NCI-H345 treated with DMSO at 0.1 percent for 48 hours (cell line): ENCODE data around the gene COL25A1.
"Not testable (repeated sequence)": the region's sequence is repeated elsewhere in the genome, so short reads cannot be mapped to it uniquely, and the experiment has no call there.

Source experiments
- DNase-seq: peaks from one replicate; lab custom pipeline; 2025; ENCODE audit not compliant: unreplicated experiment; lab: John Stamatoyannopoulos, UW

COL25A1 gene

DNA sequence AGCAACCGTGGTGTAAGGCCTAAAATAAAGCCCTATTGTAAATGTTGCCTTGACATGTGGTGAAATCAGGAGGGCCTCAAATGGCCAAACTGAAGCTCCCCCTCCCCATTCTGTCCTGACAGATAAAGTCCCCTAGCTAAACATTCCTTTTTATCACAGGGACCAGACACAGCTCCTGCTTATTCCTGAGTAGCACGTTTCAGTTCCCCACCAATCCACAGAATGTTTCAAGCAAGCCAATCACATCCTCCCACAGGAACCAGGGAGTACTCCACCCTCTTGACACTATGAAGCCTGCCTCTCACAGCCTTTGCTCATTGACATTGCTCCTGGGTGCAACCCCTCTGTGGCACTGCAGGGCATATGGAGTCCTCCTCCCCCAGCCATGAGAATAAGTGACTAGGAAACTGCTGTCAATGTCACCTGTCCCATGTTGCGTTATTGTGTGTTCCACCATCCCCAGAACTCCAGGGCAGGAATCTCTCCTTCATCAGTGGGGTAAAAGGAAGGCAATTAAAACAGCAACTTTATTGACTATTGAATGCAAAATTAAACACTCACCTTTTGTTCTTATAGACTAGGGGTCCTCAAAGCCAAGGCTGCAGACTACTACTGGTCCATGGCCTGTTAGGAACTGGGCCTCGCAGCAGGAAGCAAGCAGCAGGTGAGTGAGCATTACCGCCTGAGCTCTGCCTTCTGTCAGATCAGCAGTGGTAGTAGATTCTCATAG is 128.1 kb downstream of the COL25A1 start:
- no peak for DNase-seq

DNA sequence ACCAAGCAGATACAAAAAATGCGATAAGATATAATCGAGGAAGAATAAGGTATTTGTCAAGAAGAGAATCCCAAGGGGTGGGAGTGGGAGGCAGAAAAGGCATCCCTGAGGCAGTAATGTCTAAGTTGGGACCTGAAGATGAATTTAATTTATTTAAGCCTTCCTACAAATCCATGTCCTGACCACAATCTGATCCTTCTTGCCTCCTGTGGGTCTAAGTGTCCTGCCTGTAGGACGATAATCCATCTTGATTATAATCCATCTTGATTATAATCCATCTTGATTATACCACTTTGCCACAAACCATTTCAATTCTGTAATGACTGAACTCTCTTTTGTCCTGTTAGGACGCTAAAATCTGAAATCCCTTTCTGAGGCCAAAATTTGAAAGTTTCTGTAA is 130.2 kb downstream of the COL25A1 start:
- no peak for DNase-seq

DNA sequence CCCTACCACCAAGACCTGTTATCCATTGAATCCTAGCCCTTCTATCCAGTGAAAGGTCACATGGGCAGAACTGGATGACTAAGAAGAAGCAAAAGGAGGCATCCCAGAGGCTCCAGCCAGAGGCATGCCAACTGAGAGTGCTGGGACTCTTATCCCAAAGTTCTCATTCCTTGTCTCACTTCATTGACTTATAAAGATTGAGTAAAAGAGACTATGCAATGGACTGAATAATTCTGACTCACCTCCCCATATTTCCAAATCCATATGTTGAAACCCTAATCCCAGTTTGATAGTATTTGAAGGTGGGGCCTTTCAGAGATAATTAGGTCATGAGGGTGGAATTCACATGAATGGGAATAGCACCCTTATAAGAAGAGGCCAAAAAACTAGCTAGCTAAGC is 131.4 kb downstream of the COL25A1 start:
- DNase-seq = no peak

DNA sequence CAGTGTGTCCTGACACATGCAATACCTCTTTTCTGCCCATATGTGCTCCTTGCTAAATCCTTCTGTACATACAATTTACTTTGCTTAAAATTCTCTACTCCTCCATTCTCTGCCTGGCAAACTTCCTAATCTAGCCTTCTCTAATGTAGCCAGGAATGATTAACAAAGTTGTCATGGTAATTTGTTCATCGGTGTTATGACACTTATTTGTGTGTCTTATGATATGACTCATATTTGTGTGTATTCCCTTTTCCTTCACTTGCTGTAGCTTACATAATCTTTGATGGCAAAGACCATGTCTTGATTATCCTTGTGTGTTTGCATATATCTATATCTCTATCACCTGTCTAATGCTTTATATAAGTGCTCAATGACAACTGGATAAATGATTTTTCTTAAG is 133.3 kb downstream of the COL25A1 start:
- DNase-seq = no peak

DNA sequence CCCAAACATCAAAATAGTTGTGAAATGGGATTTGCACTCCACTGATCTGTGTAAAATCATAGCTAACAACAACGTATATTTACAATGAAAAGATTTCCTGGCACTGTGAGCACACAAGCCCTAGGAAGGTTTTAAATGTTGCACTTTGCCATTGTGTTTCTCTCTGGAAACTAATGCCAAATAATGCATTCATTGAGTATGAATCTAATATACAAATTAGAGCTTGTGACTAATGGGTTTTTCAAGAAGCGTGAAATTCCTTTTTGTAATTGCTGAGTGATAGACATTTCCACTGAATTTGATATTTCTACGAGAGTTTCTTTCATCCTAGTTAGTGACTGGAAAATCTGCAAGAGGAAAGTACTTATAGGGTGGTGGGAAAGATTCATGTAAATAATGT is 135.9 kb downstream of the COL25A1 start:
- no peak for DNase-seq

DNA sequence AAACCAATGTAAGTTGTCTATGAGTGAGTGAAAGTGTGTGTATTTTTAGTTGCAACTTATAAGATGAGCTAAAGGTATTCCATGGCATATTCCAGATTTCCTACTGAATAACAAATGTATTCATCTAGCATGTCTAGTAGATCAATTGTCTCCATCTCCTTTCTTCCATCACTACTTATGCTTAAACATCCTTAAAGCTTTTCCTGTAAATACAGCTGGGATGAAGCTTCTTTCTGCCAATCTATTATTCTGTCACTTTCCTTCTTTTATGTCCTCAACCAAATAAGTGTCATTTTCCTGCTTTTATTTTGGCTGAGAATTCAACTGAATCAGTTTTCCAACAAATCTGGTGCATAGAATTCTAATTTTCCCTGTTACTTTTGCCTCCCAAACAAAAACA is 136.3 kb downstream of the COL25A1 start:
- DNase-seq = no peak

DNA sequence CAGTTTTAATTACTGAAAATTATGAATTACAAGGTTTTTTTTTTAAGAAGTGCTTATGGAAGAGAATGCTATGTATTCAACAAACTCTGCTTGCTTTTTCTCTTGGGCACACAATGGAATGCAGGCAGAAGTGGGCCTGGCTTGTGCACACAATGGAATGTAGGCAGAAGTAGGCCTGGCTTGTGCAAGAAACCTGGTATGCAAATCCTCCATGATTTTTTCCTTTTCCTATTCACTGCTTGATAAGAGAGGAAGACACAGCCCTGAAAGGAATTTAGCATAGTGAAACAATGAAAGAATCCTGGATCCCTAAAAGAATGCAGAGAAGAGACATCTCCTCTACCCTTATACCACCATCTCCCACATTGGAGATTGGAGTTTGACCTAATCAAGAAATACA is 138.4 kb downstream of the COL25A1 start:
- DNase-seq = no peak

DNA sequence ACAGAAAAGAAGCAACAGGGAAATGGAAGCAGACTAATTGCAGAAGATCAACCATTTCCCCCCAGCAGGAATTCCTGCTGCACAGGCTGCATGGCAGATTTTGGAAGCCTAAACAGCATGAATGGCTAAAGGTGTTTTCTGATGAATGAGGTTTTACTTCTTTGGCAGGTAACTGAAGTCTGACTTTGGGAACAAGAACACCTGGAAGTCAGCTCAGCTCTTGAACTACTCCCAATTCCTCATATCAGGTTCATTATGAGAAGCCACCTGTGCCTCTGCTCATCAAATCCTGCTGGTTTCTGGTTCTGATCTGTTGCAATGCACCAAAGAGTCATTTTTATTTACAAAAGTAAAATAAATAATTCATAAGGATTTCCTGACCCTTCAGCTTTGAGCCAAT is 139.0 kb downstream of the COL25A1 start:
- DNase-seq = no peak

DNA sequence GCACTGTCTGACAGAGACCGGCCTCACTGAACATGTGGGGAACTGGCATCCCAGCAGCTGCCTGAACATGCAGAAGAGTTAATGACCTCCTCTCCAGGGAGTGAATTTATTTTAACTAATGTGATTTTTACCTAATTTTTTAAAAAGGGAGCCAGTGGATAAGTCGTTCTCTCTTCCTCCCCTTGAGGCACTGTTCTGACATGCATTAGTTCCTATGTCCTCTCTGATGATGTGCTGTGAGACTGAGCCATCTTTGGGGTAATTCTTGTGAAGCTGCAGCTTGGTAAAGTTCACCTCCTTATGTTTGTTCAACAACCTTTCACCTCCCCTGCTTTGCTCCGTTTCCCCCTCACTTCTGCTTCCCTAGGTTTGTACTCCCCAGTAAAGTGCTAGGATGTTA is 139.7 kb downstream of the COL25A1 start:
- DNase-seq = no peak

DNA sequence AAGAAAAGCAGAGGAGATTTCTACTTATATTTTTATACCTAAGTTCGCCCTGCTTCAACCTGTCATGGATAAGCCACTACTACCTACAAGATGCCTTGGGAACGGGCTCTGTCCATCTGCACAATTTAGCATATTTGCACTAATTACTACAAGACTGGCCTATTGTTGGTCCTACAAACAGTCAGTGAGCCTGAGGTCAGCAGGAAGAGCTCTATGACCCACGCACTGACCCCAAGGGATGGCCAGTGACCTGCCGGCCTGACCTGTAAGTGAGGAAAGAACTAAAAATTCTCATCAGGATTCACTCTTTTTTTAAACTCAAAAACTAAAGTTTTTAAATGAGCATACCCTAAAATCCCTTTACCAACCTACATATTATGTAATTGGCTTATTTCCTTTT is 142.0 kb downstream of the COL25A1 start:
- DNase-seq = no peak

DNA sequence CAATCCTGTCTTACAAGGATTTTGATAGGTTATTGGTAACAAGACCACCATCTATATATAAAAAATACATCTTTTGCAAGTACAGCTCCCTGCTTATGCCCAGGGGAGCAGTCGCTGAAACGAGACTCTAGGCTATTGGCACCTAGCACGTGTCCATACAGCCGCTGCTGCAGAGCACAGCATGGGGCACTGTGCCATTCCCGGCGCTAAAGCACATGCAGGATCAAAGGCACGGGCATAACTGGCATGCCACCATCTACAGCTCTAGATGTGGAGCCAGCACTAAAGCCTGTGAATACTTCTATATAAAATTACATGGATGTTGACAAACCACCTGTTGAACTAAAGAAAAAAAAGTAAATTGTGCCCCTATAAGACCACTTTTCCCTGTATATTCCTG is 144.8 kb downstream of the COL25A1 start:
- no peak for DNase-seq

DNA sequence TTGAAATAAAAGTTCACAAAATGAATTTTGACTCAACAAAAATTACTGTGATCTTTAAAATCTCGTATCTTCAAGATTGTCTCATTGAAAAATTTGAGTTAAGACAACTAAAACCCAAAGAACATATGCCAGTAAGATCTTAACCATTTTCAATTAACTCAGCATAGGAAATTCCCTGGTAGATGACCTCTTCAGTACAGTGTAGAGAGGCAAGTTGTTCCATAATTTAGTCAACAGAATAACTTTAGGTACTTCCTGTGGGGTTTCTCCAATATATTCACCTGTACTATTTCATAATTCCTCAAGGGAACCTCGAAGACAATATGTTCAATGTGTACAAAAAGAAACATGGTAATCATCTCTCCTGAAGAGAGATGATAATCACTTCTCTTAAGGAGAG is 145.3 kb downstream of the COL25A1 start:
- DNase-seq = no peak

DNA sequence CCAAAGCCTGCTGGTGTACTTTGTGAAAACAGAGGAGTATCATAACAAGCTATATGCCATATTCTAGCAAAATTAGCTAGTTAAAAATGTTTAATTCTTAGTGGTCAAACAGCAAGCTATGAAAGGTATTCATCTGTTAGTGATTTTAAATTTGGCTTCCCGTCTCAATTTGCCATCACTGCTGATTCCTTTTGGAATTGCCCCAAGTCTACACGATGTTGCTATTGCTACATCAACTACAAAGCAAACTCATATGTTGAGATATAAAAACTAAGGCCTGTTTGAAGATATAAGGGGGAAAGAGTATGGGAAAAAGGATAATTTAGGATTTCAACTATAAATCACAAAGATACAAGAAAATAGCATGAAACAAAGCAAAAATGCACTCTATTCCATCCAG is 146.1 kb downstream of the COL25A1 start:
- no peak for DNase-seq

DNA sequence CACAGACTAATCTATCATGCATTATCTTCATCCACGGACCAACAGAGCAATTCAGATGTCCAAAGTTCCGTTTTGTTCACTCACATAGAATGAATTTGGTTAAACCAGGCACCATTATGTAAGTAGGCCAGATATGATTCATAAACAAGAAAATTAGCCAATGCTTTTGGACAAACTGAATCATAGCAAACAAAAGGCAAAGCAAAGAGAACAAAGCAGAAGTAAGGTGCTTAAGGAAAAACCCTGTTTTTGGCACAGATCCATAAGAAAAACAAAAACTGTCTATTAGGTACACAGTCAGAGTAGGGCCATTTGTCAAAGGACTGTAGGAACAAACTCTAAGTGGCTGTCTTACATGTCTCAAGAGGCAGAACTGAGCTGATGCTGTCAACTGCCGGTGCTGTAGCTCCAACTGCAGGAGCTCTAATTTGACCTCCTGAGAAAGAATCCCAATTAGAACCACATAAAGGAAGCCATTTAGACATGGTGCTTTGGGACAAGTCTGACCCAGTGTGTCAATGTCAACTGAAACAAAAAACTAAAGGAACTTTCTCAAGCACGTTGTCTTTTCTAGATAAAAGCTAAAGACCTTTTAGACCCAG is 146.7 kb downstream of the COL25A1 start:
- DNase-seq = no peak

DNA sequence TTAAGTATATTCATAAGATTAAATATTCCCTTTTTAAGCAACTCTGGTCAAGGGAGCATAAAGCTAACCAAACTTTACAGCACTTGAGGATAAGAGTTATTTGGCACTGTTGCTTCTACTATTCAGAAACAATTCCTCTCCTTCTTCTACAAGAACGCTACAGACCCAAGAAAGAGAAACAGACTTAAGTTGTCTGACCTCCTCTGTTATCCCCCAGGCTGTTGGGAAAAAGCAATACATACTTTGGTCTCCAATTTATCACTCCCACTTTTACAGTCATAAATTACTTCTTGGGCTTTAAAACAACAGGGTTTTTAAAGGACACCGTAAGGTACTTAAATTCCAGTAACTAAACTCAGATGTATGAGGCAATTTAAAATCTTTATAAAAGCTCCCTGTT is 147.4 kb downstream of the COL25A1 start:
- no peak for DNase-seq

DNA sequence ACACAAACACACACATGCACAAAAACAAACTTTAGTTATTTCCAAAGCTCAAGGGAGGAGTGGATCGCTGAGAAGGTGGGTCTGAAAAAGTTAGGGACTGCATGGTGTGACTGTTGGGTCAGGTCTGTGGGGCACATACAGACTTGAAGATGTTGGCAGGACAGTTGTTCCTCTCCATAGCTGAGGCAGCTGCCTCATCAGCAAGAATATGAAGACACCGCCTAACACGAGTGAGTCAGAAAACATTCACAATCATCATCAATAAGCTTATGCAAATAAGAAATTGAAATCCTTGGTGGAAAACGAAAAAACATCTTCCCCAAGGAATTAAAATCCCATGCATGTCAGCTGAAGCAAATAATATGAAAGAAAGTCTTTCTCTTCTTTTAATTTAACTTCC is 148.0 kb downstream of the COL25A1 start:
- DNase-seq = no peak

DNA sequence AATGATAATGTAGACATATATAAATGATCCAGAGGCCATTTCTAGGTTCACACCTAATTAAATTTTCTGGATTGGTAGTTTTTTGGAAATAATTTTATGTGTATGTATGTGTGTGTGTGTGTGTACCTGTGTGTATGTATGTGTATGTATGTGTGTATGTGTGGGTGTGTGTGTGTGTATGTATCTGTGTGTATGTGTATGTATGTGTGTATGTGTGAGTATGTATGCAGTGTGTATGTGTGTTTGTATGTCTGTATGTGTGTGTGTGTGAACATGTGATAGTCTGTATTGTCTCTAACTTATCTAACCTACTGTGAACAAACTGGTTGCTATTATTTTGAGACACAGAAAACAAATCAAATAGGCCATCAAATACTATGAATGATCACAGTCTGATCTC is 152.6 kb downstream of the COL25A1 start:
- DNase-seq = no peak

DNA sequence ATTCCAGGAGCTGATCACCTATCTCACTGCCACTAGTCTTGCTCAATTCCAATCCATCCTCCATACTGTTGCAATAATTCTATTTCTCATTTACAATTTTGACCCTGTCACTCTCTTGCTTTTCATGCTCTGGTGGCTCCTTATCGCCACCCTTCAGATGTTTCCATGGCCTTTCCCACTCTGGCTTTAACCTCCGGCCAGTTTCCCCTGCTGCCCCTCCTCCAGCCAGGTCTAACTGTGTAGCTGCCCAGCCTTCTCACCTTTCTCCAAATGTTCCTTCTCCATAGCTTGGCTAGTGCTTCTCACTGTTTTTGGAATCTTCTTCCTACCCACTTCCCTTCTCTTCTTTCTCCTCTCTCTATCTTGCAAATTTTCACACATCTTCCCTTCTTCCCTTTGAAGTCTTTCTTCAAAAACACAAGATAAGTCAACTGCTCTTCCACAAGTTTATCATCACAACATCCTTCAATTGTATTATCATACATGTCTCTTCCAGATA is 153.8 kb downstream of the COL25A1 start:
- DNase-seq = no peak

DNA sequence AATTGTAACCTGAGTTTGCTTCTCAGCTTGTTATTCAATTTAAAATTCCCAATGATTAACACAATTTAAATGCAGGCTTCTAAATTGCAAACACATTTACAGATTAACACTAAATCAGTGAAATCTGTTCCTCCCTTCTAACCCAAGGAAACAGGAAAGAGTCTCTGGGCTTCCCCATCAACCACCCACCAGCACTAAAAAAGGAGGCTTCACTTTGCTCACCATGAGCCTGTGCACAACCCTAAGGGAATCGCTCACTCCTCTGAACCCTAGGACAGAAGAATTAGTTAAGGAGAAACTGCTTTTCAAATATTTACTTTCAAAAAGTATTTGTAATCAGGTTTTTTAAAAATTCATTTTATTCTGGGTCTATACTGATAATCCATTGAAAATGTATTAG is 155.3 kb downstream of the COL25A1 start:
- DNase-seq = no peak

DNA sequence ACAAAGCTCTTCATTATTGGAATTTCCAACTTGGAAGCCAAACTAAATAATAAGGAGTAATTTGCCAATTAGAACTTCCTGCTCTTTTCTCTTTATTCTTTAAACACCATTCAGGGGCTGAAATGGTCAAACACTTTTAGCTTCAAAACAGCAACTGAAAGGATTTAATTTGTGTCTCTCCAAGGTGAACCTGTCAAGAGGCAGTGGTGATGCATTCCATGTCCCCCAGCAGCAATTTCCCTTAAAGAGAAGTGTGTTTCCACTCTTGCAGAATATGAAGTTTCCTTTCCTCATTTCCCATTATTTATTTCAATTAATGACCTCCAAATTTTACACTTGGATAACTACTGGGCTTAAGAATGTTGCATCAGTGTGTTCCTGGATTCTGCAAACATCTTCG is 156.0 kb downstream of the COL25A1 start:
- DNase-seq = no peak

DNA sequence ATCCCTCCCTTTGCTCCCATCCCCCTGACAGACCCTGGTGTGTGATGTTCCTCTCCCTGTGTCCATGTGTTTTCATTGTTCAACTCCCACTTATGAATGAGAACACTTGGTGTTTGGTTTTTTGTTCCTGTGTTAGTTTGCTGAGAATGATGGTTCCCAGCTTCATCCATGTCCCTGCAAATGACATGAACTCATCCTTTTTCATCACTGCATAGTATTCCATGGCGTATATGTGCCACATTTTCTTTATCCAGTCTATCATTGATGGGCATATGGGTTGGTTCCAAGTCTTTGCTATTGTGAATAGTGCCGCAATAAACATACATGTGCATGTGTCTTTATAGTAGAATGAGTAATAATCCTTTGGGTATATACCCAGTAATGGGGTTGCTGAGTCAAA is 164.3 kb downstream of the COL25A1 start:
- not testable (repeated sequence) for DNase-seq

DNA sequence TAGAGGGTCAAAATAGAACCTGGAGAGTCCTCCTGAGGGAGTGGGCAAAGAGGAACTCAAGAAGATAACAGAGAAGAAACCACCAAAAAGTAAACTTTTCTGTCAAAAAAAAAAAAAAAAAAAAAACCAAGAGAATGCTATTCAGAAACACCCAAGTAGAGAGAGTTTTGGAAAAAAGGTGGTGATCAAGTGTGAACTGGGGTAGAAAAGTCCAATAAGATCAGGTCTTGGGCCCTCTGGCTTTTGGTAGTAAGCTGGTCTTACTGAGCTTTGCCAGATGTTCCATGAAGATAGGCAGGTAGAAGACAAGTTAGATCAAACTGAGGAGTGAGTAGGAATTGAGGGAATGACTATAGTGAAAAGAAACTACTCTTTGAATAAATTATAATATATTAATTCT is 167.5 kb downstream of the COL25A1 start:
- no peak for DNase-seq

DNA sequence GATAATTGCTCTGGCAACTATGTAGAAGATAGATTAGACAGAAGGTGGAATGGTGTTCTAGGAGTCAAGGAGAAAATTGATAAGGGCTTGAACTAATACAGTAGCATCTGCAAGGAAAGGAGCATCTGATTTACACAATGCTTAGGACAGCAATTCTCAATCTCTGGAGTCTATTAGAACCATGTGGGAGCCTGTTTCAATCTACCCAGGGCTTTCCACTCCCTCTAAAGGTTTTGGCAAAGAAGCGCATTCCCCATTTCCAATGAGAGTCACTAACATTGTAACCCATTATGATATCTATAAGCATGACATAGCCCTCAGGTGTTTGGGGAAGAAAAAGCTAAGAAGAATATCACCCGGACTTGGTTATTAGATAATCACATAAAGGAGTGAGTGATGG is 168.2 kb downstream of the COL25A1 start:
- DNase-seq = no peak
